ENCODE measurements around the gene ADGRV1.

DNA sequence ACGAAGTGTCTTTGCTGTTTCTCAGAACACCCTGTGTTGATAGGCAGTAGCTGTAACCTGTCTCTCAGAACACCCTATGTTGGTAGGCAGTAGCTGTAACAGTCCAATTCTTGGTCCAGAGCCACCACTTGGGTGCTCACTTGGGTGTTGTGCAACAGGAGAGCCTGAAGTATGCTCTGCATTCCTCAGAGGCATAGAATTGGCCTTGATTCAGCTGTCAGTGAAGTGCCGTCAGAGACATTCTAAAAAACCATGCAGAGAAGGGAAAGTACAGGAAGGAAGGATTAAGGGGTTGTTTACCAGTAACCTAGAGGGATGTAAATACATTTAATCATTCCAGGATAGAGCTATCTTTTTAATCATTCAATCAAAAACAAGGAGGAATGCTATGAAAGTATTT lies 593.4 kb downstream of the ADGRV1 start:
- TF ChIP-seq CTCF (IDR thresholded peaks at IDR 0.05) (no peak), ZFX (IDR thresholded peaks at IDR 0.05; ENCODE audit: borderline replicate concordance) (no peak)

All from 22Rv1 (cell line).